KBM-7 (cell line): ENCODE results near the gene DHRS4.
A peak's percentile ranks its signal among the peaks of the same experiment; 100 is the strongest.
"Not testable (repeated sequence)": the region's sequence is repeated elsewhere in the genome, so short reads cannot be mapped to it uniquely, and the experiment has no call there.

Source experiments
- DNase-seq: peaks from one replicate; pipeline ENCODE4 v3.0.0-alpha.2; 2015
- in situ Hi-C: fragments of 300-500 bp; cut with MboI; formaldehyde crosslinking; loops from 2 replicates; pipeline ENCODE4 v1.14.3; 2020; ENCODE audit warnings: low sequenced_read_pairs, low pct_unique_long_range_greater_than_20kb, mixed read lengths

Gene DHRS4

DNA sequence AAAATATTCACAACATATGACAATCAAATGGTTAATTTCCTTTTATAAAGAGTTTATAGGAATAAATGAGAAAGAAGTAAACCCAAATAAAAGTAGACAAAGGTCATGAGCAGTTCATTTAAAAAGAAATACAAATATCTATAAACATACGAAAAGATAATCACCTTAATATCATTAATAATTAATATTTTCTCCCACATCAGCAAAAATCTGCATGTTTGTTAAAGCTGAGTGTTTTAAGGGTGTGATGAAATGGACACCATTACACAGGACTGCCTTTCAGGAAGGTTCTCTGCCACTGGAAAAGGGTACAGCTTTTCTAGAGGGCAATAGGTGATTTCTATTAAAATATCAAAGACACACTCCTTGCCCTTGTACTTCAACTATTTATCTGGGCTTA is 14.7 kb upstream of the DHRS4 start:
- in situ Hi-C loops, result no loop called here
- DNase-seq, result no peak

DNA sequence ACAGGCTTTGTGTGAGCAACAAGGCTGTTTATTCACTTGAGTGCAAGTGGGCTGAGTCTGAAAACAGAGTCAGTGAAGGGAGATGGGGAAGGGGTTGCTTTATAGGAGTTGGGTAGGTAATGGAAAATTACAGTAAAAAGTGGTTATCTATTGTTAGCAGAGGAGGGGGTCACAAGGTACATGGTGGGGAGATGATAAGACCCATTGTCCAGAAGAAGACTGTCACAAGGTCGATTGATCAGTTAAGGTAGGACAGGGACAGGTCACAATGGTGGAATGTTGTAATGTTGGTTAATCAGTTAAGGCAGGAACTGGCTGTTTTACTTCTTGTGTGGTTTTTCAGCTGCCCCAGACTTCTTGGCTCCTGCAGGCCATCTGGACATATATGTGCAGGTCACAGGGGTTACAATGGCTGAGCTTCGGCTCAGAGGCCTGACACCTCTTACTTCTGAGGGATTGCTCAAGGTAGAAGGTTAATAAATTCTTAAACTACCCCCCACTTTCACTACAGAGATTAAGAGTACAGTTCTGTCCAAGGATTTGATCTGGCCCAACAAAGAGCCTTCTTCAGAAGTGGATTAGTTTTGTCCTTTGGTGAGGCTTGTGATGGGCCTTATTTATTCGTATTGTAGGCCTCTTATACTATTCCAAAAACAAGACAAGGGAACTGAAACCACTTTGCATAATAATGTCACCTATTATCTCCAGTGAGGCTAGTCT is 13.8 kb upstream of the DHRS4 start:
- in situ Hi-C loops, result no loop called here
- no peak for DNase-seq

DNA sequence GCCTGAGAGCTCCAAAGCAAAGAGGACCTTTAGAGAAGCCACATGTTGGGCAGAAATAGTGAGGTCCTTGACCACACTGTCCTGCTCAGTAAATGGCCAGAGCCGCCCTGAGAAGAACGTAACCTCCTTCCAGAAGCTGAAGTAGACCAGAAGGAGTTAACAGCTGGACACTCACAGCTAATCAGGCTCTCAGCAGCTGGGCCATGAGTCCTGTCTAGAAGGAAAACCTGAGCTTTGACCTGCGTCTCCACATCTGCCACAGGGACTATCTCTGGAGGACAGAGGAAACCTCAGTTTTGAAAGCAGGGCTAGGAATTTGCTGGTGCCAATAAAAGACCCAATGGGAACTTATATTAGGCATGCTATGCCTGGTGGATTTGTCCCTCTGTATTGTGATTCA is 12.3 kb upstream of the DHRS4 start:
- no peak for DNase-seq
- in situ Hi-C loops, result no loop called here

DNA sequence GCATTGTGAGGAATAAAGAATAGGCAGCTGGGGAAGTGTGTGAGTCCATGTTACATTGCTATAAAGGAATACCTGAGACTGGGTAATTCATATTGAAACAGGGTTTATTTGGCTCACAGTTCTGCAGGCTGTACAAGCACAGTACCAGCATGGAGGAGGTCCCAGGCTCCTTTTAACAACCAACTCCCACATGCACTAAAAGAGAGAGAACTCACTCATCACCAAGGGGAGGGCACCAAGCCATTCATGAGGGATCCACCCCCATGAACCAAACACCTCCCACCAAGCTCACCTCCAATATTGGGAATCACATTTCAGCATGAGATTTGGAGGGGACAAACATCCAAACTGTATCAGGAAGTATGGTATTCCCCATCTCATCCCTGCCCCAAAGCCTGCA is 11.9 kb upstream of the DHRS4 start:
- in situ Hi-C loops, result no loop called here
- DNase-seq, result no peak

DNA sequence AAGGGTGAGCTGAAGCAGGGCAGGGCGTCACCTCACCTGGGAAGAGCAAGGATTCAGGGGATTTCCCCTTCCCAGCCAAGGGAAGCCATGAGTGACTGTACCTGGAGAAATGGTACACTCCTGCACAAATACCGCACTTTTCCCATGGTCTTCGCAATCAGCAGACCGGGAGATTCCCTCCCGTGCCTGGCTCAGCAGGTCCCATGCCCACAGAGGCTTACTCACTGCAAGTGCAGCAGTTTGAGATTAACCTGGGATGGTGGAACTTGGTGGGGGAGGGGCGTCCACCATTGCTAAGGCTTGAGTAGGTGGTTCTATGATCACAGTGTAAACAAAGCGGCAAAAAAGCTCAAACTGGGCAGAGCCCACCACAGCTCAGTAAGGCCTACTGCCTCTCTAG is 11.0 kb upstream of the DHRS4 start:
- DNase-seq, result no peak
- in situ Hi-C loops, result no loop called here

DNA sequence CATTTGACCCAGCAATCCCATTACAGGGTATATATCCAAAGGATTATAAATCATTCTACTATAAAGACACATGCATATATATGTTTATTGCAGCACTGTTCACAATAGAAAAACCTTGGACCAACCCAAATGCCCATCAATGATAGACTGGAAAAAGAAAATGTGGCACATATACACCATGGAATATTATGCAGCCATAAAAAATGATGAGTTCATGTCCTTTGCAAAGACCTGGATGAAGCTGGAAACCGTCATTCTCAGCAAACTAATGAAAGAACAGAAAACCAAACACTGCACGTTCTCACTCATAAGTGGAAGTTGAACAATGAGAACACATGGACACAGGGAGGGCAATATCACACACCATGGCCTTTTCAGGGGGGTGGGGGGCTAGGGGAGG is 4.5 kb upstream of the DHRS4 start:
- DNase-seq, in situ Hi-C loops: not testable (repeated sequence)

DNA sequence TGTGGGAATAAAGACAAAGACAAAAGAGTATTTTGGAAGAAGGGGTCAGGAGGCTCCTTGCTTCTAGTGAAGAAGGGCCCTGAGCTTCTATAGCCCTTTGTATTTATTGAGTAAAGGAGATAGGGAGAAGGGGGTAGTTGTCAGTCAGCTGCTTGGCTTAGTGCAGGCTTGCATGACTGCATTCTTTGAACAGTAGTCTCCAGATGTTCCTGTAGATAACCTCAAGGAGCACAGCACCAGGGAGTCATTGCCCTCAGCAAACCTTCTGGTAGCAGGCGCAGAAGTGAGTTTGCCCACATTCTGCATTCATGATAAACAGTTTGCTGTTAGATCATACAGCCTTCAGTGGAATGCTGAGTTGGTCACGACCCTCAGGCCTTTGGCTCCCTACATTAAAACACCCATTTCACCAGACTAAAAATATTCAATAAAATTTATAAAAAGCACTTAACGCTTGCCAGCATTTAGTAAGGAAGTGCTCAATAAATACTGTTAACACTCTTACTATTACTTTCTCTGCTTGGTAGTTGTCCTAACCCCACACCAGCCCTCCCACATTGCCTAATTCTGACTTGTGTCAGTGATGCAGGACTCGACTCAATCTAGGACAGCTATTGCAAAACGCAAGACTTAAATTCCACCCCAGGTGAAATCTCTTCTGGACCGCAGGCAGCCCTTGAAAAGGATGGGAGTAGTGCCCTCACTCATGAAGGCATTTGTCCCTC is 3.0 kb upstream of the DHRS4 start:
- in situ Hi-C loops, result no loop called here
- no peak for DNase-seq

DNA sequence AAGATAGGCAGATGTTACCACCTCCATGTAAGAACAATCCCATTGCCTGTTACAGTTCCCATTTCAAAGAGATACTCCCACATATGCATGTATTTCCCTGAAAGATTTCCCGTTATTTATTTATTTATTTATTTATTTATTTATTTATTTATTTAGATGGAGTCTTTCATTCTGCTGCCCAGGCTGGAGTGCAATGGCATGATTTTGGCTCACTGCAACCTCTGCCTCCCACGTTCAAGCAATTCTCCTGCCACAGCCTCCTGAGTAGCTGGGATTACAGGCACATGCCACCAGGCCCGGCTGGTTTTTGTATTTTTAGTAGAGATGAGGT is 2.5 kb upstream of the DHRS4 start:
- DNase-seq, in situ Hi-C loops: not testable (repeated sequence)

DNA sequence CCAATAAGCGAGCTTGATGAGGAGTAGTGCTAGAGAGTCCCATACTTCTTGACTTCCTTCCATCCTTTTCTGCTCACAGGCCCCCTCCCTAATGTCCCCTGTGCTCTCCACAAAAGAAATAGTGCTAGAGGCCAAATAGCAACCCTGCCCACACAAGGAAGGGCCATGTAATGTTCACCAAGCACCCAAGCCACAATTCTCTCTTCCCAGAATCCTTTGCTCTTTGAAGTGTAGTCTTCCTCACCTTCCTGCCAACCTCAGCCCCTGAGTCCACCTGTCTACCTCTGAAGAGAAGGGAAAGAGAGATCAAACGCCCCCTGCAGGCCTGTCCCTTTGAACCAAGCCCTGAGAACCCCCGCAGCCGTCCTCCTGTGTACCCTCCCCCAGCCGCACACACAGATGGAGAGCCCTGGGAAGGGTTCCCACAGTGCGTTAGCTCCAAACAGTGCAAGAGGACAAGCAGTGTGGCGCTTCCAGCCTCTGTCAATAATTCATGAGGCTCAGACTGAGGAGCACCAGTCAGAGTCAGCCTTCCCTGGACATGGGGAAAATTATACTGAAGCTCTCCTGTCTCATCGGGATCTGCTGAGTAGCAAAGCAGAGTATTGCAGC is 1.9 kb upstream of the DHRS4 start:
- DNase-seq, result peak; percentile 6
- in situ Hi-C loops, result no loop called here

DNA sequence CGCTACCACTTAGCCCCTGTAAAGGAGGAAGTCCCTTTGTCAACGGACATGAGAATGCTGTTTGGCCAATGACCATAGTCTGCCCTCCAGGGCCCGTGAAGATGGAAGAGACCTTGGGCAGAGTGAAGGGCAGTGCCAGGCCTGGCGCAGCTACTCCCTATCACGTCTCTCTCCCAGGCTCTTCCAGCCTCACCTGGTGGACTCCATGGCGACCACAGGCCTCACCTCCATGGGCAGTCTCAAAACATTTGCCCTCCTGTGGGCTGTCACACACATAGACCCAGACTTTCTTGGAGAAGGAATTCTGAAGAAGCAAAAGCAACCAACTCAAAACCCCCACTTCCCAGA is 480 bp upstream of the DHRS4 start:
- DNase-seq, in situ Hi-C loops: not testable (repeated sequence)

DNA sequence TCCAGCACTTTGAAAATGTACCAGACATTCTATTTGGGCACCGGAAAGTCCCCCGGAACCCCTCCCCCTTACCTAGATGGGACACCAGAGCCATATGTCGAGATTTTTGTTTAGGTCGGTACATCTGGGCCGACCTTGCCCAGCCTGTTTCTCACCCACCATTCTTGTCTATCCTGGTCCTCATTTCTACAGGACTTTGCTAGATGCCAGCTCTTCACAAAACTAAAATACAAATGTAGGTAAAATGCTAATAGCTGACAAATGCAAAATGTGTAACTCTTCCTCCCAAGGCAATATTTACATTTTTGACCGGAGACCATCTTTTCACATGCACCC is 677 bp downstream of the DHRS4 start:
- in situ Hi-C loops, DNase-seq: not testable (repeated sequence)

DNA sequence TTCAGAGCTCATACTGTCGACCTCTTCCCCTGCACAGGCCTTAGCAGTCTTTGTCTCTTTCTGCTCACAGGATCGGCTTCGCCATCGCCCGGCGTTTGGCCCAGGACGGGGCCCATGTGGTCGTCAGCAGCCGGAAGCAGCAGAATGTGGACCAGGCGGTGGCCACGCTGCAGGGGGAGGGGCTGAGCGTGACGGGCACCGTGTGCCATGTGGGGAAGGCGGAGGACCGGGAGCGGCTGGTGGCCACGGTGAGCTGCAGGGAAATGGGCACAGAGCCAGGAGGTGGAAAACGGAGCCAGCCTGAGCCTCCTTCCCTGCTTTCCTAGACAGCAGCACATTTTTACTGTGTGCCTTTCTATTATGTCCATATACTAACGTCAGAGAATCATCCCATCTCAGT is 1.4 kb downstream of the DHRS4 start:
- in situ Hi-C loops, DNase-seq: not testable (repeated sequence)

DNA sequence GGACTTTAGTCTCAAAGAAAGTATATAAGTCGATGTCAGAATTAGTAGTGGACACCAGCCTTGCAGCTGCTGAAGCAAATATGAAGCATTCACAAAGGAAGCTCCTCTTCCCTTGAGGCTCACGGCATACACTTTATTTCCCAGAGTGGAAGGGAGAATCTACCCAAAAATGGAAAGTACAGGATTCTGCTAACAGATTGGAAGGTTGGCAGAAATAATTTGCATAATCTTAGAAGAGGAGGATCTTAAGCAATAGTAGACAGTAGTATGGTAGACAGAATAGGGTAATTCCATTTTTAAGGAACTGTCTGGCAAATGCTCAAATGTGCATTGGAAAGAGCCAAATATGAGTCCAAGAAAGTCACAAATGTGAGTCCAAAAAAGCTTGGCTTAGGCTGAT is 2.2 kb downstream of the DHRS4 start:
- DNase-seq, in situ Hi-C loops: not testable (repeated sequence)

DNA sequence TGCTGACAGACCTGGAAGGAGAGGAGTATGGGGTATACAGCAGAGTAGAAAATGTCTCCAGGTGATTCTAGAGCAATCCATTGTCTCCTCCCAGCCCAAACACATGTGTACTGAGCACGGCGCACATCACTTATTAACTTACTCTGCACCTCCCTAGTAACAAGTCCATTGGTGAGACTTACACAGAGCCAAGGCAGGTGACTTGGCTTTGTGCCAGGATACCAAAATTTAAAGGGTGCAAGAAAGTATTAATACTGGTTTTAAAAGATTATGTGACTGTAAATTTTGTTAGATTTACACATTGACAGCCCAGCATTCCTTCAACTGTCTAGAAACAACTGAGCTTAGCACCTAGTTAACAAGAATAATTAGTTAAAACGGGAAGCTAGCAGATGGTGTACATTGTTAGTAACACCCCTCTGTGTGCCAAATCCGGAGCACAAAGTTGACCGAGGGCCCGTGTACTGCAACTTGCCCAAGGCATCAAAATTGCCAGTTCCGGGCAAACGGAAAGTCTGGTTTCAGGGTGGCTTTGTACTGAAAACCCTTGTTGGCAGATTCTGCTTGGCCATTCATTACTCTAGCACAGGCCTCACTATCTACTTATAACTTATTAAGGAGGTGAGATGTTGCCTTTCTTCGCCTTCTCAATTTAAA is 4.5 kb downstream of the DHRS4 start:
- in situ Hi-C loops, DNase-seq: not testable (repeated sequence)

DNA sequence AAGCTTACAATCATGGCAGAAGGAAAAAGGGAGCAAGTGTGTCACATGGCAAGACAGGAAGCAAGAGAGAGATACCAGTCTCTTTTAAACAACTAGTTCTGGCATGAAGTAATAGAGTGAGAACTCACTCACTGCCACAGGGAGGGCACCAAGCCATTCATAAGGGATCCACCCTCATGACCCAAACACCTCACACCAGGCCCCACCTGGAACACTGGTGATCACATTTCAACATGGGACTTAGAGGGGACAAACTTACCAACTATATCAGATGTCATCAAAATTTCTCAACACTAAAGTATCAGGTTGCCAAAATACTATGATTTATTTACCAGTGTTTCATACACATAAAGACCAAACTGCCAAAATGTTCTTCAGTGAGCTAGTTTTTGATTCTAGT is 7.3 kb downstream of the DHRS4 start:
- in situ Hi-C loops, DNase-seq: not testable (repeated sequence)

DNA sequence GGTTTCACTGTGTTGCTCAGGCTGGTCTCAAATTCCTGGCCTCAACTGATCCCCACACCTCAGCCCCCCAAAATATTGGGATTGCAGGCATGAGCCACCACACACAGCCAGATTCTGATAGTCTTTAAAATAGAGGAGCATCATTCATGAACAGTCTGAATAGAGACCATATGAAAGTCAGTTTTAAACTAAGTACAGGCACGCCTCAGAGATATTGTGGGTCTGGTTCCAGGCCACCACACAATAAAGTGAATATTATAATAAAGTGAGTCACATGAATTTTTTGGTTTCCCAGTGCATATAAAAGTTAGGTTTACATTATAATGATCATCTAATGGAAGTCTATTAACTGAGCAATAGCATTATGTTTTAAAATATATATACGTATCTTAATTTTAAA is 8.1 kb downstream of the DHRS4 start:
- DNase-seq, in situ Hi-C loops: not testable (repeated sequence)

DNA sequence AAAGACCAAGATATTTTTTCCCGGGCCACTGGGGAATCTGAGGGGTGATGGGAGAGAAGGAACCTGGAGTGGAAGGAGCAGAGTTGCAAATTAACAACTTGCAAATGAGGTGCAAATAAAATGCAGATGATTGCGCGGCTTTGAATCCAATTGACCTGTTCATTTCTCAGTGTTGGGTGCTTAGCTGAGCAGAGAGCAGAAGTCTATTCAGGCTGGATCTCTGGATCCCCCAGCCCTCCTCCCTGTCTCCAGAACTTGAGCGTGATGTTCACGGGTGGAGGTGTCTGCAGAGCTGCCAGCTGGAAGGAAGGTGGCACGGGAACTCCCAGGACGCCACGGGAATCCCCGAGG is 15.5 kb downstream of the DHRS4 start:
- DNase-seq, in situ Hi-C loops: not testable (repeated sequence)

DNA sequence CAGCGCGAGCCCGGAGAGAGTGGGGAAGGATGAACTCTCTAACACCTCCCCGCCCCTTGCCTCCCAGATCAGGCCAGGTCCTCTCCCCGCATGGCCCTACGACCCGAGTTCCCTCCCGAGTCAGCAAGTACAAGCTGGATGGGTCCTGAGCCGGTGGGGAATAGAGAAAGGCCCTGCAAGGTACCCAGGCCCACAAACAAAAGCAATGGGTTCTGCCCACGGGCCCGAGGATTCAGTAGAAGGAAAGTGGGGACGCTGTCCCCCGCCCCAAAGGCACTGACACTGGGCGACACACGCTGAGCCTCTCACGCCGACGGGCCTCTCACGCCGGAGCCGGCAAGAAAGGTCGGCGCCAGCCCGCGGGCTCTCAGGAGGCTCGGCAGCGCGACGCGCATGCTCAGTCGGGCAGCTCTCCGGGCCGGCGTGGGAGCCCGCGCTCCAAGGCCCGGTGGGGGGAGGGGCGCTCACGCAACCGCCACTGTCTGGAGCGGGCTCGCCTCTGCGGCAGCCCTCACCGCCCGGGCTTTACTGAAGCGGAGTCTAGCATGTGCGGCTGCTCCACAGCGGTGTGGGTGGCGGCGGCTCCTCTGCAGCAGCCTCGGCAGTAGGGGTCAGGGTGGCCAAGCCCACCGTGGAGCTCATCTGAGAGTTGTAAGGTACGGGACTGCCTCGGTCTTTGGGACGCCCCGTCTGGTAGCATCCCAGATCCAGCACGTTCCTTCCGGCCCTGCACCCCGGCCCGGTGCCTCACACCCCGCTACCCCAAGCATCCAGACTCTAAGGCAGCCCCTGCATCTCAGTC is 16.1 kb downstream of the DHRS4 start:
- in situ Hi-C loops, DNase-seq: not testable (repeated sequence)

DNA sequence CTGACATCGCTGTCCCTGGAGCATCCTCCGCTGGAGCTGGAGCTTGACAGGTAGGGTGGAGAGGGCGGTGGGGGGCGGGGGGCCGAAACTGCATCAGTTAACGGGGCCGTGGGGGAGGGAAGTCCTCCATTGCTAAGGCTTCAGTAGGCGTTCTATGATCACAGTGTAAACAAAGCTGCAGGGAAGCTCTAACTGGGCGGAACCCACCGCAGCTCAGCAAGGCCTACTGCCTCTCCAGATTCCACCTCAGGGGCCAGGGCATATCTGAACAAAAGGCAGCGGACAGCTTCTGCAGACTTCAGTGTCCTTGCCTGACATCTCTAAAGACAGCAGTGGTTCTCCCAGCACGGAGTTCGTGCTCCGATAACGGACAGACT is 16.7 kb downstream of the DHRS4 start:
- in situ Hi-C loops, DNase-seq: not testable (repeated sequence)
